ENCODE measurements around the gene NFIB. TPM values are rescaled to one million over a fixed set of nuclear protein-coding genes. Genes with fewer than 3 reads are reported as not detected.

Gene NFIB
- total RNA-seq, 1 experiment from 2014 or later, result 3.6 TPM

DNA sequence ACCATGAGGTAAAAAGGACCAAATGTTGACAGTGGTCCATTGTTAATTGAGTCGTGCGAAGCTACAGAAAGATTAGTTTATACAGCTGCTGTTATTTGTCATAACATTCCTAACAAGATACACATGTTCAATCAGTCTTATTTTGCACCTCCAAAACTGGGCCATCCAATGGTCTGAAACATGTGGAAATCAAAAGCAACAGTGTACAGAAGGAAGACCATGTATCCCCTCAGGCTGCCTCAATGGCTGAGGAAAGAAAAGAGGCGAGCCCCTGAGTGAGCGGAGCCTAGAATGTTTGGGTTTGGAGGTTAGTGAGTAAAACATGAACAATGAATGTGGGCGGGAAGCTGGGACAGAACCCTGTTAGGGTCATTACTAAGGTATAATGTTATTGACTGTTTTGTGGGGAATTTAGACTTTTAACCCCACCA is 35.6 kb downstream of the NFIB start:
- Histone ChIP-seq H3K9ac (ENCODE audit: low read length) (no peak overlapping the region), H3K79me2 (ENCODE audit: low read length) (no peaks in the 10 kb centered on the region), H3K4me1 (ENCODE audit: low read length) (peaks cover 7% of the 10 kb centered on the region), H3K9me2 (replicated peaks; ENCODE audit: insufficient read depth, low read length) (no peaks in the 10 kb centered on the region), H3K4me3 (ENCODE audit: low read length) (no peak overlapping the region), H3K27ac (ENCODE audit: low read length) (no peak overlapping the region), H3K4me2 (ENCODE audit: low read depth, low read length, poor library complexity, severe bottlenecking) (no peak overlapping the region), H4K20me1 (ENCODE audit: insufficient read depth, low read depth, low read length) (no peaks in the 10 kb centered on the region), H3K27me3 (ENCODE audit: low read length) (no peaks in the 10 kb centered on the region), H3K36me3 (ENCODE audit: insufficient read depth, low read length) (no peaks in the 10 kb centered on the region), H3K9me3 (ENCODE audit: low read length) (no peaks in the 10 kb centered on the region), H2AFZ (ENCODE audit: low read length) (no peak overlapping the region)
- DNase-seq, result no peak

GRCh38 chr9:14277761-14278160 is 36.2 kb downstream of the NFIB start:
- Histone ChIP-seq H4K20me1 (ENCODE audit: insufficient read depth, low read depth, low read length) (no peaks in the 10 kb centered on the region), H3K9me2 (replicated peaks; ENCODE audit: insufficient read depth, low read length) (no peaks in the 10 kb centered on the region), H3K79me2 (ENCODE audit: low read length) (no peaks in the 10 kb centered on the region), H3K36me3 (ENCODE audit: insufficient read depth, low read length) (no peaks in the 10 kb centered on the region), H3K27ac (ENCODE audit: low read length) (no peak overlapping the region), H3K27me3 (ENCODE audit: low read length) (no peaks in the 10 kb centered on the region), H3K9ac (ENCODE audit: low read length) (no peak overlapping the region), H3K4me3 (ENCODE audit: low read length) (no peak overlapping the region), H3K9me3 (ENCODE audit: low read length) (no peaks in the 10 kb centered on the region), H3K4me2 (ENCODE audit: low read depth, low read length, poor library complexity, severe bottlenecking) (no peak overlapping the region), H2AFZ (ENCODE audit: low read length) (no peak overlapping the region), H3K4me1 (ENCODE audit: low read length) (peaks cover 7% of the 10 kb centered on the region)
- DNase-seq, result no peak

- H2AFZ ChIP-seq (ENCODE audit: low read length), result no peak overlapping the region
- no peak overlapping the region for H3K27ac ChIP-seq (ENCODE audit: low read length)
- no peaks in the 10 kb centered on the region for H3K27me3 ChIP-seq (ENCODE audit: low read length)
- no peaks in the 10 kb centered on the region for H3K79me2 ChIP-seq (ENCODE audit: low read length)
- no peak overlapping the region for H3K4me2 ChIP-seq (ENCODE audit: low read depth, low read length, poor library complexity, severe bottlenecking)
- no peaks in the 10 kb centered on the region for H3K36me3 ChIP-seq (ENCODE audit: insufficient read depth, low read length)
- no peaks in the 10 kb centered on the region for H3K9me3 ChIP-seq (ENCODE audit: low read length)
- peaks cover 7% of the 10 kb centered on the region for H3K4me1 ChIP-seq (ENCODE audit: low read length)
- H4K20me1 ChIP-seq (ENCODE audit: insufficient read depth, low read depth, low read length), result no peaks in the 10 kb centered on the region
- DNase-seq, result no peak
- no peak overlapping the region for H3K4me3 ChIP-seq (ENCODE audit: low read length)
- H3K9me2 ChIP-seq (replicated peaks; ENCODE audit: insufficient read depth, low read length), result no peaks in the 10 kb centered on the region
- H3K9ac ChIP-seq (ENCODE audit: low read length), result no peak overlapping the region
These were observed 36.7 kb downstream of the NFIB start for GRCh38 chr9:14277244-14277643.

DNA sequence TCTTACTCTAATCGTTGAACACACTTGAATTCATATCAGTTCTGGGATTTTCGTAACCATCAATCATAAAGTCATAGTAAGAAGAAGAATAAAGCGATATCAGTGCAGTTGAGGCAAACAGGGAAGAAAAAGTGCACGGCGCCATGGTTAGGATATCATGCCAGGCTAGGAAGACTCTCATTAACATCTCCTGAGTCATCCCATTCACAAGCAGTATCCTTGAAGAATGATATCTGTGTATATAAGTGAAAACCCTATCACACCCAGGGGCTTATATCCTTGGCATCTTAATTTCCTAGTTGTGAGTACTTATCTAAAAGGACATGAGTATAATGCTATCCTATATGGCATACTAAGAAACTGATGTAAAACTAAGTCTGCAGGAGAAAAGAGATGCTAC is 38.6 kb downstream of the NFIB start:
- Histone ChIP-seq H3K36me3 (ENCODE audit: insufficient read depth, low read length) (no peaks in the 10 kb centered on the region), H3K4me2 (ENCODE audit: low read depth, low read length, poor library complexity, severe bottlenecking) (no peak overlapping the region), H3K4me3 (ENCODE audit: low read length) (no peak overlapping the region), H3K9ac (ENCODE audit: low read length) (no peak overlapping the region), H3K9me3 (ENCODE audit: low read length) (no peaks in the 10 kb centered on the region), H3K9me2 (replicated peaks; ENCODE audit: insufficient read depth, low read length) (no peaks in the 10 kb centered on the region), H3K4me1 (ENCODE audit: low read length) (peaks cover 3% of the 10 kb centered on the region; the same call in 1 of the 2 replicates), H3K27me3 (ENCODE audit: low read length) (no peaks in the 10 kb centered on the region), H4K20me1 (ENCODE audit: insufficient read depth, low read depth, low read length) (no peaks in the 10 kb centered on the region), H3K79me2 (ENCODE audit: low read length) (no peaks in the 10 kb centered on the region), H2AFZ (ENCODE audit: low read length) (no peak overlapping the region), H3K27ac (ENCODE audit: low read length) (no peak overlapping the region)
- DNase-seq, result no peak

GRCh38 chr9:14273696-14274121 is 40.2 kb downstream of the NFIB start:
- Histone ChIP-seq H3K4me2 (ENCODE audit: low read depth, low read length, poor library complexity, severe bottlenecking) (no peak overlapping the region), H3K36me3 (ENCODE audit: insufficient read depth, low read length) (no peaks in the 10 kb centered on the region), H3K9me3 (ENCODE audit: low read length) (no peaks in the 10 kb centered on the region), H3K79me2 (ENCODE audit: low read length) (no peaks in the 10 kb centered on the region), H3K27ac (ENCODE audit: low read length) (no peak overlapping the region), H3K27me3 (ENCODE audit: low read length) (no peaks in the 10 kb centered on the region), H2AFZ (ENCODE audit: low read length) (no peak overlapping the region), H3K9me2 (replicated peaks; ENCODE audit: insufficient read depth, low read length) (no peaks in the 10 kb centered on the region), H3K9ac (ENCODE audit: low read length) (no peak overlapping the region), H3K4me1 (ENCODE audit: low read length) (peaks cover 3% of the 10 kb centered on the region; the same call in 1 of the 2 replicates), H3K4me3 (ENCODE audit: low read length) (no peak overlapping the region), H4K20me1 (ENCODE audit: insufficient read depth, low read depth, low read length) (no peaks in the 10 kb centered on the region)
- no peak for DNase-seq

DNA sequence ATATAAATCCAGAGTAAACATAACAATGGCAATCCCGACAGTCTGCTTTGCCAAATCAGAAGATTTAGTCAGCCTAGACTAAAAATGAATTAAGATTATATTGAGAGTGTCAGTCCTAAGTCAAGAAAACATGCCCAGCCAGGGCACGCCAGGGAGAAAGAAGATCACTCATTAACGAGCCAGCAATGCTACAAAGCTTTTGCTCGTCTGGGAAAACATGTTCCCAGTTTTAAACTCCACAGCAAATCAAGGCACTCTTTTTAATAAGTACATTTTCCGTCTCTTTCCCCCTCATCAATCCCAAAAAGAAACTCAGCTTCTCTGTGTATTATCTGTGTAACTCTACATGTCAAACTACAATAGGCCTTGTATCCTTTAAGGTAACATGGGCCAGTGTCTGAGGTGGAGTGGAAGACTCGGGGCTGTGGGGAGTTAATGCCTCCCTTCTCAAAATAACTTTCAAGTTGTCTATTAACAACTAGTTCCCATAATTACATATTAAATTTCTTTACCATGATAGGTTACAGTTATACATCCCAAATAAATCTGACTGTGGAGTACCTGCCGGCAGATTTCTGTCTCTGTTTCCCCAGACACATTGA is 40.9 kb downstream of the NFIB start:
- DNase-seq, result no peak
- Histone ChIP-seq H3K4me2 (ENCODE audit: low read depth, low read length, poor library complexity, severe bottlenecking) (no peak overlapping the region), H2AFZ (ENCODE audit: low read length) (no peak overlapping the region), H3K79me2 (ENCODE audit: low read length) (no peaks in the 10 kb centered on the region), H4K20me1 (ENCODE audit: insufficient read depth, low read depth, low read length) (no peaks in the 10 kb centered on the region), H3K27me3 (ENCODE audit: low read length) (no peaks in the 10 kb centered on the region), H3K36me3 (ENCODE audit: insufficient read depth, low read length) (no peaks in the 10 kb centered on the region), H3K9me3 (ENCODE audit: low read length) (no peaks in the 10 kb centered on the region), H3K4me3 (ENCODE audit: low read length) (no peak overlapping the region), H3K9ac (ENCODE audit: low read length) (no peak overlapping the region), H3K9me2 (replicated peaks; ENCODE audit: insufficient read depth, low read length) (no peaks in the 10 kb centered on the region), H3K4me1 (ENCODE audit: low read length) (peaks cover 3% of the 10 kb centered on the region; the same call in 1 of the 2 replicates), H3K27ac (ENCODE audit: low read length) (no peak overlapping the region)

DNA sequence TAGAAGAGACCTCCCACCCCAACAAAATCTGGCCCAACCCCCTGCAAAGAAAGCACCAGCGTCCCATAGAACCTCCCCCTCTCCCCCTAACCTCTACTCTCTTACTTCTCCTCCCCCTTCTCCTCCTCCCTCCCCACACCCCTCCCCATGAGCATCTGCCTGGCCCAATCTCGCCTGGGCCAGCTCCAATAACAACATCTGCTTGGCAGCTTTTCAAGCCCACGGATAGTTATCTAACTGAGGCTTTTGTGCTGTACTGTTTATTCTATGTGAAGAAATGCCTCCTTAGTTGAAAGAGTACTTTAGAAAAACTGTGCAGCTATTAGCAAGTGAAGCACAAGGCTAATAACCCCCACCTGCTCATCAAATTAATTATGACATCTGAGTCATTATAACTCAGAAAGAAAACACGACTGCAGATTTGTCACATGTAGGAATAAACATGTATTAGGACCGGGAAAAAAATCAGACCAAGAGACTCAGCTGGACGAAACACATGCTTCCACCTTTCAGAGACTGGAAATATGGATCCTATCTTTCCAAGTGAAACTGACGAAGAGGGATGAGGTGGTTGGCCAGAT is 42.8 kb downstream of the NFIB start:
- Histone ChIP-seq H4K20me1 (ENCODE audit: insufficient read depth, low read depth, low read length) (no peaks in the 10 kb centered on the region), H3K4me1 (ENCODE audit: low read length) (peaks cover 3% of the 10 kb centered on the region; the same call in 1 of the 2 replicates), H3K4me3 (ENCODE audit: low read length) (no peak overlapping the region), H3K4me2 (ENCODE audit: low read depth, low read length, poor library complexity, severe bottlenecking) (no peak overlapping the region), H3K9ac (ENCODE audit: low read length) (no peak overlapping the region), H3K27ac (ENCODE audit: low read length) (no peak overlapping the region), H3K9me2 (replicated peaks; ENCODE audit: insufficient read depth, low read length) (no peaks in the 10 kb centered on the region), H3K36me3 (ENCODE audit: insufficient read depth, low read length) (no peaks in the 10 kb centered on the region), H3K79me2 (ENCODE audit: low read length) (no peaks in the 10 kb centered on the region), H2AFZ (ENCODE audit: low read length) (no peak overlapping the region), H3K9me3 (ENCODE audit: low read length) (no peaks in the 10 kb centered on the region), H3K27me3 (ENCODE audit: low read length) (no peaks in the 10 kb centered on the region)
- no peak for DNase-seq

DNA sequence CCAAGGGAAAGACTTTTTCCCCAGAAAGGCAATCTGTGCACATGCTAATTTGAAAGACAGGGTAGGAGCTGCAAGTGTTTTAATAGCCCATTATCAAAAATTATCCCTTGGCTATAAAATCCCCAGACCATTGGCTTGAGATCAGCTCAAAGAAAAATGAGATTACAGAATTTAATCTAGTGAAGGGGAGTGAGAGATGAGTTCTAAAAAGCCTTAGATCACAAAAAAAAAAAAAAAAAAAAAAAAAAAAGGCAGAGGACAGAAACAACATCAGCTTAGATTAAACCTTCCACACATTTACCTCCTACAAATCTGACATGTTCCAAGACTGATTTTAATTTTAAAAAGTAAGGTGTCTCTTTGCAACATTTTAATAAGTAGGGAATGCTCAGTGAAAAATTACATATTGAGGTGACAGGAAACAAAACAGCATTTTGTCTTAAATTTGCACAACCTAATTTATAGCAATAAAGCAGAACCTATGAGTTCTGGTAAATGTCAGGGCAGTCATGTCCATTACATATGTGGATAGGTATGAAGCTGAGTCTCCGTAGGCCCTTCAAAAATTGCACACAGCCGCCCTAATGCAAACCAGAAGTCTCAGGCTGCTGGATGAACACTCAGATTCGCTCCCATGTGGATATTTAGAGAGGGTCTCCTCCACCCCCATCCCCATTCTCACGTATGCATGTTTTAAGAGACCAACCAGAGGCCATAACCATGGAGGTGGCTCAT is 43.4 kb downstream of the NFIB start:
- Histone ChIP-seq H3K27me3 (ENCODE audit: low read length) (no peaks in the 10 kb centered on the region), H3K4me3 (ENCODE audit: low read length) (no peak overlapping the region), H3K4me1 (ENCODE audit: low read length) (peaks cover 3% of the 10 kb centered on the region; the same call in 1 of the 2 replicates), H4K20me1 (ENCODE audit: insufficient read depth, low read depth, low read length) (no peaks in the 10 kb centered on the region), H3K27ac (ENCODE audit: low read length) (no peak overlapping the region), H3K79me2 (ENCODE audit: low read length) (no peaks in the 10 kb centered on the region), H3K9me3 (ENCODE audit: low read length) (no peaks in the 10 kb centered on the region), H3K4me2 (ENCODE audit: low read depth, low read length, poor library complexity, severe bottlenecking) (no peak overlapping the region), H2AFZ (ENCODE audit: low read length) (no peak overlapping the region), H3K9ac (ENCODE audit: low read length) (no peak overlapping the region), H3K36me3 (ENCODE audit: insufficient read depth, low read length) (no peaks in the 10 kb centered on the region), H3K9me2 (replicated peaks; ENCODE audit: insufficient read depth, low read length) (no peaks in the 10 kb centered on the region)
- no peak for DNase-seq
